GM12878 (cell line): Measurements from ENCODE around the gene JKAMP. TPM values are rescaled to one million over a fixed set of nuclear protein-coding genes. Genes with fewer than 3 reads are reported as not detected.

Source experiments
- ATAC-seq: fragments of 200-7000 bp; cut with Tn5 transposase; 3 replicates; pipeline ENCODE4 v1.9.1; 2020; ENCODE audit warnings: mild to moderate bottlenecking, moderate library complexity
- Bru-seq: library from RNA; stranded (reverse); fragments of 400-500 nt; gene quantifications from one replicate; lab custom pipeline; 2021; lab: Mats Ljungman, UMichigan
- BruChase-seq, 2 experiments: library from RNA; stranded (reverse); fragments of 400-500 nt; gene quantifications; one replicate each; lab custom pipeline; 2021; lab: Mats Ljungman, UMichigan
- BruUV-seq: library from RNA; stranded (reverse); fragments of 400-500 nt; replicated peaks from 2 replicates; lab custom pipeline; 2021; lab: Mats Ljungman, UMichigan
- CTCF ChIA-PET: fragments of 300-600 bp; sonication (Branson Sonifier 250); formaldehyde crosslinking; extraction: SDS; loops from one replicate; lab custom pipeline; 2021; ENCODE audit warnings: inconsistent platforms; lab: Yijun Ruan, JAX
- POLR2A ChIA-PET: fragments of 350-600 bp; formaldehyde crosslinking; extraction: SDS; loops from one replicate; lab custom pipeline; 2021; ENCODE audit warnings: inconsistent platforms; lab: Charles Lee
- RAD21 ChIA-PET: fragments of 300-600 bp; sonication (Branson Sonifier 250); formaldehyde crosslinking; loops from one replicate; lab custom pipeline; 2023; ENCODE audit warnings: antibody characterized with exemption; ENCODE audit not compliant: unreplicated experiment; lab: Charles Lee
- SMC1A ChIA-PET: fragments of 300-600 bp; sonication (Branson Sonifier 250); formaldehyde crosslinking; loops from one replicate; lab custom pipeline; 2023; ENCODE audit not compliant: unreplicated experiment, uncharacterized antibody; lab: Charles Lee
- DNase-seq: peaks from one replicate; pipeline ENCODE4 v3.0.0-alpha.2; 2011; ENCODE audit warnings: low read depth, low spot score
- FAIRE-seq: peaks from 3 replicates; lab custom pipeline; 2011; peaks lifted over from hg19 to GRCh38; lab: Jason Lieb, UNC
- H2AFZ ChIP-seq: 2 replicates; pipeline ENCODE4 v1.6.0; 2011; ENCODE audit warnings: low read depth, low read length, control low read depth; ENCODE audit not compliant: control insufficient read depth
- H3K27ac ChIP-seq: 2 replicates; pipeline ENCODE4 v1.5.1; 2011; ENCODE audit warnings: control low read depth; ENCODE audit not compliant: control insufficient read depth, insufficient read depth
- H3K27me3 ChIP-seq, 2 experiments: replicated peaks in 1 of 2; 2 replicates each; pipeline versions ENCODE4 v1.6.0 to v1.6.1; 2011; ENCODE audit warnings: low read length in 1 of 2; ENCODE audit not compliant: control insufficient read depth in 2 of 2, insufficient read depth in 2 of 2
- H3K36me3 ChIP-seq, 2 experiments: 2 replicates each; pipeline ENCODE4 v1.5.1; 2011; ENCODE audit warnings: low read length in 1 of 2; ENCODE audit not compliant: control insufficient read depth in 2 of 2, insufficient read depth in 2 of 2
- H3K4me1 ChIP-seq: 2 replicates; pipeline ENCODE4 v1.6.1; 2011; ENCODE audit warnings: mild to moderate bottlenecking, low read length, moderate library complexity, mixed read lengths; ENCODE audit not compliant: control insufficient read depth, insufficient read depth
- H3K4me2 ChIP-seq: 2 replicates; pipeline ENCODE4 v1.6.0; 2011; ENCODE audit warnings: control low read depth; ENCODE audit not compliant: control insufficient read depth, insufficient read depth
- H3K4me3 ChIP-seq: fragments of 200-600 bp; sonication (generic); 2 replicates; pipeline ENCODE4 v1.5.1; 2016
- H3K79me2 ChIP-seq: 2 replicates; pipeline ENCODE4 v1.6.0; 2011; ENCODE audit warnings: low read length; ENCODE audit not compliant: control insufficient read depth, insufficient read depth
- H3K9ac ChIP-seq: 2 replicates; pipeline ENCODE4 v1.8.0; 2011; ENCODE audit warnings: low read length, control low read depth, mixed read lengths; ENCODE audit not compliant: control insufficient read depth, insufficient read depth
- H3K9me3 ChIP-seq: replicated peaks from 3 replicates; pipeline ENCODE4 v1.5.1; 2011; ENCODE audit warnings: mild to moderate bottlenecking, low read length; ENCODE audit not compliant: control insufficient read depth, insufficient read depth
- H4K20me1 ChIP-seq: 2 replicates; pipeline ENCODE4 v1.6.0; 2011; ENCODE audit not compliant: control insufficient read depth, insufficient read depth
- CREM ChIP-seq: IDR thresholded peaks from 2 replicates; pipeline ENCODE4 v1.6.1; 2014; ENCODE audit warnings: antibody characterized with exemption, low read depth
- CTCF ChIP-seq, 3 experiments: IDR thresholded peaks in 2 of 3; conservative IDR thresholded peaks in 1 of 3; 2 replicates each; pipeline ENCODE4 v1.5.1; 2011; ENCODE audit warnings: low read depth in 3 of 3, low read length in 3 of 3, mild to moderate bottlenecking in 3 of 3, control low read depth in 2 of 3, moderate library complexity in 2 of 3, inconsistent platforms in 1 of 3, mixed read lengths in 1 of 3; ENCODE audit not compliant: control insufficient read depth in 2 of 3, insufficient read depth in 1 of 3; ENCODE audit errors: extremely low read depth in 1 of 3
- EGR1 ChIP-seq, 2 experiments: IDR thresholded peaks; 1 replicate in 1 of 2; 2 replicates in 1 of 2; pipeline ENCODE4 v1.6.1; 2011 to 2012; ENCODE audit warnings: low read depth in 2 of 2, low read length in 2 of 2, borderline replicate concordance in 1 of 2, mild to moderate bottlenecking in 1 of 2, moderate library complexity in 1 of 2
- HDAC2 ChIP-seq: fragments of 200-600 bp; sonication (generic); IDR thresholded peaks from 2 replicates; pipeline ENCODE4 v1.6.1; 2017
- MYC ChIP-seq: IDR thresholded peaks from 2 replicates; pipeline ENCODE4 v1.6.1; 2011; ENCODE audit warnings: mild to moderate bottlenecking, low read length, moderate library complexity, inconsistent platforms; ENCODE audit not compliant: insufficient read depth, insufficient replicate concordance, insufficient read length, severe bottlenecking
- NR2C1 ChIP-seq: fragments of 450-650 bp; IDR thresholded peaks from 2 replicates; pipeline ENCODE4 v1.6.1; 2017; ENCODE audit warnings: antibody characterized with exemption, mild to moderate bottlenecking, moderate library complexity
- PML ChIP-seq: IDR thresholded peaks from 2 replicates; pipeline ENCODE4 v1.6.1; 2012; ENCODE audit warnings: low read length, inconsistent platforms
- RUNX3 ChIP-seq: IDR thresholded peaks from 2 replicates; pipeline ENCODE4 v1.6.1; 2012; ENCODE audit warnings: low read length, inconsistent platforms
- SMARCA5 ChIP-seq: fragments of 450-650 bp; IDR thresholded peaks from 2 replicates; pipeline ENCODE4 v1.6.1; 2017; ENCODE audit warnings: mild to moderate bottlenecking
- SP1 ChIP-seq: IDR thresholded peaks from one replicate; pipeline ENCODE4 v1.6.1; 2011; ENCODE audit warnings: low read depth, low read length
- TAF1 ChIP-seq: IDR thresholded peaks from 2 replicates; pipeline ENCODE4 v1.6.1; 2011; ENCODE audit warnings: mild to moderate bottlenecking, low read depth, low read length, borderline replicate concordance
- USF1 ChIP-seq: IDR thresholded peaks from 2 replicates; pipeline ENCODE4 v1.6.1; 2011; ENCODE audit warnings: borderline replicate concordance, low read depth, mild to moderate bottlenecking, moderate library complexity, mixed read lengths, low read length; ENCODE audit not compliant: insufficient read depth; ENCODE audit errors: extremely low read length
- ZNF384 ChIP-seq: IDR thresholded peaks from 2 replicates; pipeline ENCODE4 v1.6.1; 2012; ENCODE audit warnings: low read depth, mild to moderate bottlenecking, low read length, improper control_type of control experiment, borderline replicate concordance
- WGBS: methylation state at CpG from one replicate; pipeline ENCODE4 v1.1.6; 2016; ENCODE audit warnings: low lambda C conversion rate; ENCODE audit not compliant: insufficient replicate concordance, insufficient coverage; ENCODE audit errors: missing lambda C conversion rate; 5-methylcytosine and 5-hydroxymethylcytosine counted together
- in situ Hi-C: fragments of 300-500 bp; cut with MboI; formaldehyde crosslinking; loops from 9 replicates; pipeline ENCODE4 v1.14.3; 2018; ENCODE audit warnings: mixed read lengths
- intact Hi-C: fragments of 100-400 bp; cut with micrococcal nuclease; formaldehyde crosslinking; loops from one replicate; pipeline ENCODE4 v1.14.2; 2022; ENCODE audit not compliant: unreplicated experiment
- long read RNA-seq, 2 experiments: library from polyadenylated mRNA; unstranded; transcript quantifications; one replicate each; pipeline ENCODE4 v2.0.0, GENCODE V29; 2019 to 2020
- polyA minus RNA-seq, 3 experiments: library from RNA; depleted of rRNA, polyadenylated mRNA; stranded (reverse); fragments of >200 nt; gene quantifications; 2 replicates each; pipeline ENCODE4 v1.2.3, GENCODE V29; 2011
- polyA plus RNA-seq, 11 experiments: library from polyadenylated mRNA; depleted of rRNA in 4 of 11; unstranded in 6 of 11; stranded (reverse) in 5 of 11; fragments of >200 nt; fragmentation: Nextera tagmentation in 4 of 11; fragmentation: Illumina TruSeq in 1 of 11; extraction: Ambion mirVana in 4 of 11; extraction: Trizol in 1 of 11; gene quantifications; 1 replicate in 1 of 11; 2 replicates in 10 of 11; pipeline versions ENCODE4 v1.2.1 to v1.2.3, GENCODE V29; 2011 to 2016; ENCODE audit warnings: inconsistent platforms in 2 of 11, missing spikeins in 2 of 11, low read depth in 1 of 11
- total RNA-seq, 4 experiments: library from RNA; depleted of rRNA in 3 of 4; stranded (reverse); fragments of >200 nt in 3 of 4; fragmentation: Illumina TruSeq in 1 of 4; extraction: Trizol in 1 of 4; gene quantifications; 2 replicates each; pipeline versions ENCODE4 v1.2.1 to v1.2.3, GENCODE V29; 2013 to 2021

Gene JKAMP
- total RNA-seq (2013; cell fraction: nucleolus; rRNA removed) = 121 and 135 TPM in 2 replicates
- total RNA-seq (2014; rRNA removed) = 45.3 and 59.2 TPM in 2 replicates
- total RNA-seq (2014; rRNA removed; fragmentation: Illumina TruSeq; extraction: Trizol) = 33.0 and 33.3 TPM in 2 replicates
- total RNA-seq (2021) = 18.2 and 19.5 TPM in 2 replicates
- polyA plus RNA-seq (2011; ENCODE audit: low read depth) = 19.3 TPM
- polyA plus RNA-seq (2011; rRNA removed) = 129 and 154 TPM in 2 replicates
- 69.7 and 86.9 TPM in 2 replicates for polyA plus RNA-seq (2011; cell fraction: cytosol; rRNA removed)
- 72.8 and 85.4 TPM in 2 replicates for polyA plus RNA-seq (2011; cell fraction: nucleus; rRNA removed)
- polyA plus RNA-seq (2012) = 24.4 and 25.2 TPM in 2 replicates
- 45.9 and 56.2 TPM in 2 replicates for polyA plus RNA-seq (2014; fragmentation: Illumina TruSeq; extraction: Trizol)
- 100 to 1,000 TPM in 1 of 2 experiments, 10 to 100 TPM in 1; 66.3 to 129 TPM for polyA plus RNA-seq (2014; fragmentation: Nextera tagmentation; extraction: Ambion mirVana)
- 34.1 and 40.3 TPM in 2 replicates for polyA plus RNA-seq (2014; rRNA removed)
- polyA plus RNA-seq (2016; fragmentation: Nextera tagmentation; extraction: Ambion mirVana) = 10 to 100 TPM; 47.3 to 47.7 TPM
- 59.7 and 105 TPM in 2 replicates for polyA minus RNA-seq (2011; rRNA and poly(A)+ RNA removed)
- polyA minus RNA-seq (2011; cell fraction: cytosol; rRNA and poly(A)+ RNA removed) = 19.0 and 20.6 TPM in 2 replicates
- polyA minus RNA-seq (2011; cell fraction: nucleus; rRNA and poly(A)+ RNA removed) = 46.2 and 72.2 TPM in 2 replicates
- Bru-seq, nascent RNA = percentile 84 among the genes with signal in this experiment
- BruChase-seq, experiment 1, labeled RNA remaining after a 6-hour chase = percentile 75 among the genes with signal in this experiment
- percentile 87 among the genes with signal in this experiment for BruChase-seq, experiment 2, labeled RNA remaining after a 2-hour chase
- long read RNA-seq, experiment 1, transcript JKAMP-201 (7 exons, 1,726 nt) = major isoform, 39 of 56 reads
- long read RNA-seq, experiment 1, transcript JKAMP-203 (7 exons, 1,636 nt) = minor isoform, 8 of 56 reads
- long read RNA-seq, experiment 1, partial matches to known transcripts = 2 of 56 reads
- long read RNA-seq, experiment 1, other reads (novel, unspliced or antisense) = 2 of 56 reads
- long read RNA-seq, experiment 2, transcript JKAMP-201 (7 exons, 1,726 nt) = major isoform, 228 of 367 reads
- long read RNA-seq, experiment 2, transcript JKAMP-207 (7 exons, 2,137 nt) = minor isoform, 9 of 367 reads
- long read RNA-seq, experiment 2, transcript JKAMP-203 (7 exons, 1,636 nt) = minor isoform, 81 of 367 reads
- long read RNA-seq, experiment 2, partial matches to known transcripts = 5 of 367 reads
- long read RNA-seq, experiment 2, other reads (novel, unspliced or antisense) = 32 of 367 reads

- no peaks in the 10 kb centered on the region for H3K36me3 ChIP-seq
- RAD21 ChIA-PET = interaction anchor here (0.6 to 1.5 kb wide), 11 partner anchors 13 to 1239 kb away, joined by 3 to 5 read pairs (median 3); partner anchors contain the start of genes CCDC175 and PSMA3
- DNase-seq (peak; percentile 78), FAIRE-seq (peak; percentile 38), ATAC-seq (peak; percentile 88)
- in situ Hi-C loops (loop anchor here (25.0 kb wide), 1 partner anchor 678 kb away; the partner anchor contains the start of gene DHRS7), intact Hi-C loops (loop anchor here (10.0 kb wide), 2 partner anchors 611 to 681 kb away; partner anchors contain the start of genes DHRS7 and PCNX4)
- peak within 1 kb of the TSS; percentile 96 for H3K4me2 ChIP-seq
- no peaks in the 10 kb centered on the region for H3K9me3 ChIP-seq
- H3K27me3 ChIP-seq = no peaks in the 10 kb centered on the region
- H3K27ac ChIP-seq = peak within 1 kb of the TSS; percentile 85
- peak within 1 kb of the TSS; percentile 76 for H3K9ac ChIP-seq
- no peaks in the 10 kb centered on the region for H4K20me1 ChIP-seq
- peaks cover 60% of the 10 kb centered on the region for H3K79me2 ChIP-seq
- POLR2A ChIA-PET = interaction anchor here (0.6 to 1.7 kb wide), 4 partner anchors 19 to 1937 kb away, joined by 3 to 6 read pairs (median 4); partner anchors contain the start of genes DAAM1 and GPR135
- H2AFZ ChIP-seq = peak within 1 kb of the TSS; percentile 93
- H3K4me1 ChIP-seq = peaks cover 10% of the 10 kb centered on the region; the same call in 1 of the 2 replicates
- BruUV-seq = no TSS peak
- CTCF ChIA-PET = interaction anchor here (0.8 to 2.2 kb wide), 15 partner anchors 10 to 983 kb away, joined by 3 to 14 read pairs (median 4); partner anchors contain the start of genes CCDC175 and GPR135
- 1% methylated on average over 84 of the region's 92 CpGs for WGBS
- H3K4me3 ChIP-seq = peak within 1 kb of the TSS; percentile 83
- SMC1A ChIA-PET = interaction anchor here (1.1 to 1.5 kb wide), 5 partner anchors 8 to 209 kb away, joined by 3 to 5 read pairs (median 4); no protein-coding TSS in a partner anchor
- TF ChIP-seq CTCF (IDR thresholded peaks at IDR 0.05 in 2 of 3, conservative IDR thresholded peaks at IDR 0.05 in 1 of 3; ENCODE audit: control insufficient read depth in 2 of 3, extremely low read depth in 1 of 3, insufficient read depth in 1 of 3, low read depth in 3 of 3, low read length in 3 of 3) = peak; percentile 44 to 58 (median 57); a peak in 4 of 6 replicates
- 0 out of 3 replicates have a peak, but pooled peaks of 1 of the 2 experiments have one; percentile 21 for TF ChIP-seq EGR1 (IDR thresholded peaks at IDR 0.05; ENCODE audit: borderline replicate concordance in 1 of 2, low read depth in 2 of 2, low read length in 2 of 2)
- peak; percentile 30; the same call in 1 of the 2 replicates for TF ChIP-seq TAF1
- no peak for TF ChIP-seq NR2C1
- TF ChIP-seq CREM = peak; percentile 20
- TF ChIP-seq SP1 = peak; percentile 35
- TF ChIP-seq MYC = peak; percentile 97
- peak; percentile 92 for TF ChIP-seq PML
- TF ChIP-seq USF1 = peak; percentile 74
- TF ChIP-seq ZNF384 = peak; percentile 36; the same call in 1 of the 2 replicates
- peak; percentile 55 for TF ChIP-seq RUNX3
- TF ChIP-seq SMARCA5 = peak; percentile 94; the same call in 1 of the 2 replicates
- 0 out of 2 replicates have a peak, but pooled peaks have one; percentile 60 for TF ChIP-seq HDAC2
Observed at GRCh38 chr14:59483819-59484638, at the start of gene JKAMP, which contains the start of gene L3HYPDH. Gene JKAMP (plus strand): TSS chr14:59484517. CDS start chr14:59484590, 73 bp downstream. Gene L3HYPDH (minus strand): TSS chr14:59484408. CDS start chr14:59484316, 92 bp downstream.
